WTC11 (cell line): ENCODE measurements around the gene ALG14. TPM values are rescaled to one million over a fixed set of nuclear protein-coding genes. Genes with fewer than 3 reads are reported as not detected.

Experiments used
- GABPB1 ChIP-seq: sonication (generic); formaldehyde crosslinking; IDR thresholded peaks from 2 replicates; pipeline ENCODE4 v1.8.1; 2023; ENCODE audit warnings: mild to moderate bottlenecking, missing genetic modification reagents
- GRHL2 ChIP-seq: fragments of 250-450 bp; sonication (Bioruptor Pico); IDR thresholded peaks from 2 replicates; pipeline ENCODE4 v1.8.0; 2022; ENCODE audit warnings: mild to moderate bottlenecking, moderate library complexity; ENCODE audit not compliant: insufficient replicate concordance, severe bottlenecking
- JUN ChIP-seq: sonication (generic); formaldehyde crosslinking; IDR thresholded peaks from 2 replicates; pipeline ENCODE4 v1.8.0; 2023; ENCODE audit warnings: mild to moderate bottlenecking, missing genetic modification reagents
- MYBL2 ChIP-seq: sonication (generic); formaldehyde crosslinking; IDR thresholded peaks from 2 replicates; pipeline ENCODE4 v1.8.1; 2023; ENCODE audit warnings: mild to moderate bottlenecking, moderate library complexity, missing genetic modification reagents
- NR1H2 ChIP-seq: sonication (generic); formaldehyde crosslinking; IDR thresholded peaks from 2 replicates; pipeline ENCODE4 v1.9.0; 2021; ENCODE audit warnings: mild to moderate bottlenecking, moderate library complexity, missing genetic modification reagents
- SOX15 ChIP-seq: fragments of 250-450 bp; sonication (Bioruptor Pico); IDR thresholded peaks from 2 replicates; pipeline ENCODE4 v1.9.0; 2021; ENCODE audit warnings: mild to moderate bottlenecking
- SP1 ChIP-seq: sonication (generic); formaldehyde crosslinking; conservative IDR thresholded peaks from 2 replicates; pipeline ENCODE4 v1.8.1; 2022; ENCODE audit warnings: missing genetic modification reagents
- TEAD1 ChIP-seq: sonication (generic); formaldehyde crosslinking; IDR thresholded peaks from 2 replicates; pipeline ENCODE4 v1.8.0; 2022; ENCODE audit warnings: mild to moderate bottlenecking, missing genetic modification reagents
- TEAD4 ChIP-seq: sonication (generic); formaldehyde crosslinking; IDR thresholded peaks from 2 replicates; pipeline ENCODE4 v1.8.0; 2022; ENCODE audit warnings: mild to moderate bottlenecking, missing genetic modification reagents
- ZNF219 ChIP-seq: sonication (generic); formaldehyde crosslinking; IDR thresholded peaks from 2 replicates; pipeline ENCODE4 v1.8.0; 2023; ENCODE audit warnings: missing genetic modification reagents, mild to moderate bottlenecking, borderline replicate concordance
- ZNF232 ChIP-seq: sonication (generic); formaldehyde crosslinking; IDR thresholded peaks from 2 replicates; pipeline ENCODE4 v1.8.0; 2022; ENCODE audit warnings: mild to moderate bottlenecking, missing genetic modification reagents
- ZNF671 ChIP-seq: fragments of 250-450 bp; sonication (Bioruptor Pico); IDR thresholded peaks from 2 replicates; pipeline ENCODE4 v1.8.0; 2021; ENCODE audit warnings: mild to moderate bottlenecking
- total RNA-seq: library from RNA; stranded (reverse); gene quantifications from 3 replicates; pipeline ENCODE4 v1.2.3, GENCODE V29; 2021
- TF ChIP-seq, protein P1 (sequence below): sonication (generic); formaldehyde crosslinking; conservative IDR thresholded peaks from 2 replicates; pipeline ENCODE4 v1.8.1; 2023; ENCODE audit warnings: mild to moderate bottlenecking, low read depth, missing genetic modification reagents, moderate library complexity
- TF ChIP-seq, protein P2 (sequence below): fragments of 200-600 bp; IDR thresholded peaks from 2 replicates; pipeline ENCODE4 v1.8.0; 2022; ENCODE audit warnings: antibody characterized with exemption
- TF ChIP-seq, protein P3 (sequence below): sonication (generic); formaldehyde crosslinking; IDR thresholded peaks from 2 replicates; pipeline ENCODE4 v1.8.0; 2023; ENCODE audit warnings: missing genetic modification reagents
- TF ChIP-seq, protein P4 (sequence below): sonication (generic); formaldehyde crosslinking; IDR thresholded peaks from 2 replicates; pipeline ENCODE4 v1.8.0; 2022; ENCODE audit warnings: mild to moderate bottlenecking, missing genetic modification reagents
- TF ChIP-seq, protein P5 (sequence below): sonication (generic); formaldehyde crosslinking; IDR thresholded peaks from 2 replicates; pipeline ENCODE4 v1.8.1; 2022; ENCODE audit warnings: mild to moderate bottlenecking, moderate library complexity, missing genetic modification reagents
- TF ChIP-seq, protein P6 (sequence below): fragments of 250-450 bp; sonication (Bioruptor Pico); IDR thresholded peaks from 2 replicates; pipeline ENCODE4 v1.9.0; 2021; ENCODE audit warnings: mild to moderate bottlenecking
- TF ChIP-seq, protein P7 (sequence below): sonication (generic); formaldehyde crosslinking; conservative IDR thresholded peaks from 2 replicates; pipeline ENCODE4 v1.8.1; 2022; ENCODE audit warnings: mild to moderate bottlenecking, missing genetic modification reagents
- TF ChIP-seq, protein P8 (sequence below): fragments of 250-450 bp; sonication (Bioruptor Pico); IDR thresholded peaks from 2 replicates; pipeline ENCODE4 v1.9.0; 2021; ENCODE audit warnings: moderate library complexity, mild to moderate bottlenecking, inconsistent platforms, borderline replicate concordance
- TF ChIP-seq, protein P9 (sequence below): sonication (generic); formaldehyde crosslinking; IDR thresholded peaks from 2 replicates; pipeline ENCODE4 v1.8.0; 2022; ENCODE audit warnings: missing genetic modification reagents
- TF ChIP-seq, protein P10 (sequence below): sonication (generic); formaldehyde crosslinking; IDR thresholded peaks from 2 replicates; pipeline ENCODE4 v1.8.1; 2022; ENCODE audit warnings: low read depth, missing genetic modification reagents, borderline replicate concordance

ALG14 gene
- total RNA-seq, 1 experiment from 2014 or later, result 2.3 TPM

DNA sequence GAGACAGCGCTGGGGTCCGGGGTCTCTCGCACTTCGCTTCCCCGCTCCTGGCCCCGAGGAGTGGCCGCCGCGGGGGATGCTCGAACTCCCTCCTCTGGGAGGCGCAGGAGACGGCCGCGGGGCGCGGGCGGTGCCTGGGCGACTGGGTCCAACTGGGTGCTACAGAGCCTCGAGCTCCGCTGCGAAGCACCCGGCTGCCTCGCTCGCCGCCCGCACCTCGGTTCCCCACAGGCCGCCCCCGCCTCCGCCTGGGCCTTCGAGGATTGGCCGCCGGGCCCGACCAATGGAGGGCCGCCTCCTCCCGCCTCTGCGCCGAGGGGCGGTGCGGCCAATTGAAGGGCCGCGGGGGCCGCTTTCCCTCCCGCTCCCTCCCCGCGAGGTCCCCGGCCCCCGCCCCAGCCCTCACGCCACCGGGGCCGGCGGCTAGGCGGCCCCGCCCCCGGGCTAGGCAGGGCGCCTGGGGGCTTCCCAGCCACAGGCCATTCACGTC is 145.8 kb downstream of the ALG14 start, which contains the start of gene CNN3 (continued):
- TF ChIP-seq, protein P1, sequence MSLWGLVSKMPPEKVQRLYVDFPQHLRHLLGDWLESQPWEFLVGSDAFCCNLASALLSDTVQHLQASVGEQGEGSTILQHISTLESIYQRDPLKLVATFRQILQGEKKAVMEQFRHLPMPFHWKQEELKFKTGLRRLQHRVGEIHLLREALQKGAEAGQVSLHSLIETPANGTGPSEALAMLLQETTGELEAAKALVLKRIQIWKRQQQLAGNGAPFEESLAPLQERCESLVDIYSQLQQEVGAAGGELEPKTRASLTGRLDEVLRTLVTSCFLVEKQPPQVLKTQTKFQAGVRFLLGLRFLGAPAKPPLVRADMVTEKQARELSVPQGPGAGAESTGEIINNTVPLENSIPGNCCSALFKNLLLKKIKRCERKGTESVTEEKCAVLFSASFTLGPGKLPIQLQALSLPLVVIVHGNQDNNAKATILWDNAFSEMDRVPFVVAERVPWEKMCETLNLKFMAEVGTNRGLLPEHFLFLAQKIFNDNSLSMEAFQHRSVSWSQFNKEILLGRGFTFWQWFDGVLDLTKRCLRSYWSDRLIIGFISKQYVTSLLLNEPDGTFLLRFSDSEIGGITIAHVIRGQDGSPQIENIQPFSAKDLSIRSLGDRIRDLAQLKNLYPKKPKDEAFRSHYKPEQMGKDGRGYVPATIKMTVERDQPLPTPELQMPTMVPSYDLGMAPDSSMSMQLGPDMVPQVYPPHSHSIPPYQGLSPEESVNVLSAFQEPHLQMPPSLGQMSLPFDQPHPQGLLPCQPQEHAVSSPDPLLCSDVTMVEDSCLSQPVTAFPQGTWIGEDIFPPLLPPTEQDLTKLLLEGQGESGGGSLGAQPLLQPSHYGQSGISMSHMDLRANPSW (CRISPR knock-in tag), result no peak
- TF ChIP-seq, protein P2, sequence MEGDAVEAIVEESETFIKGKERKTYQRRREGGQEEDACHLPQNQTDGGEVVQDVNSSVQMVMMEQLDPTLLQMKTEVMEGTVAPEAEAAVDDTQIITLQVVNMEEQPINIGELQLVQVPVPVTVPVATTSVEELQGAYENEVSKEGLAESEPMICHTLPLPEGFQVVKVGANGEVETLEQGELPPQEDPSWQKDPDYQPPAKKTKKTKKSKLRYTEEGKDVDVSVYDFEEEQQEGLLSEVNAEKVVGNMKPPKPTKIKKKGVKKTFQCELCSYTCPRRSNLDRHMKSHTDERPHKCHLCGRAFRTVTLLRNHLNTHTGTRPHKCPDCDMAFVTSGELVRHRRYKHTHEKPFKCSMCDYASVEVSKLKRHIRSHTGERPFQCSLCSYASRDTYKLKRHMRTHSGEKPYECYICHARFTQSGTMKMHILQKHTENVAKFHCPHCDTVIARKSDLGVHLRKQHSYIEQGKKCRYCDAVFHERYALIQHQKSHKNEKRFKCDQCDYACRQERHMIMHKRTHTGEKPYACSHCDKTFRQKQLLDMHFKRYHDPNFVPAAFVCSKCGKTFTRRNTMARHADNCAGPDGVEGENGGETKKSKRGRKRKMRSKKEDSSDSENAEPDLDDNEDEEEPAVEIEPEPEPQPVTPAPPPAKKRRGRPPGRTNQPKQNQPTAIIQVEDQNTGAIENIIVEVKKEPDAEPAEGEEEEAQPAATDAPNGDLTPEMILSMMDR, result no peak
- TF ChIP-seq TEAD4 (CRISPR knock-in tag) (0 out of 2 replicates have a peak, but pooled peaks have one; percentile 47), NR1H2 (CRISPR knock-in tag) (no peak), ZNF219 (CRISPR knock-in tag) (no peak), ZNF232 (CRISPR knock-in tag) (peak; percentile 61; the same call in 1 of the 2 replicates), GABPB1 (CRISPR knock-in tag) (no peak; the same call in 1 of the 2 replicates), GRHL2 (CRISPR knock-in tag) (no peak), JUN (CRISPR knock-in tag) (peak; percentile 75), SP1 (CRISPR knock-in tag) (peak; percentile 67), MYBL2 (CRISPR knock-in tag) (0 out of 2 replicates have a peak, but pooled peaks have one; percentile 27), ZNF671 (CRISPR knock-in tag) (no peak), SOX15 (CRISPR knock-in tag) (no peak), TEAD1 (CRISPR knock-in tag) (peak; percentile 22)
- TF ChIP-seq, protein P3, sequence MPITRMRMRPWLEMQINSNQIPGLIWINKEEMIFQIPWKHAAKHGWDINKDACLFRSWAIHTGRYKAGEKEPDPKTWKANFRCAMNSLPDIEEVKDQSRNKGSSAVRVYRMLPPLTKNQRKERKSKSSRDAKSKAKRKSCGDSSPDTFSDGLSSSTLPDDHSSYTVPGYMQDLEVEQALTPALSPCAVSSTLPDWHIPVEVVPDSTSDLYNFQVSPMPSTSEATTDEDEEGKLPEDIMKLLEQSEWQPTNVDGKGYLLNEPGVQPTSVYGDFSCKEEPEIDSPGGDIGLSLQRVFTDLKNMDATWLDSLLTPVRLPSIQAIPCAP (CRISPR knock-in tag), result no peak; the same call in 1 of the 2 replicates
- TF ChIP-seq, protein P4, sequence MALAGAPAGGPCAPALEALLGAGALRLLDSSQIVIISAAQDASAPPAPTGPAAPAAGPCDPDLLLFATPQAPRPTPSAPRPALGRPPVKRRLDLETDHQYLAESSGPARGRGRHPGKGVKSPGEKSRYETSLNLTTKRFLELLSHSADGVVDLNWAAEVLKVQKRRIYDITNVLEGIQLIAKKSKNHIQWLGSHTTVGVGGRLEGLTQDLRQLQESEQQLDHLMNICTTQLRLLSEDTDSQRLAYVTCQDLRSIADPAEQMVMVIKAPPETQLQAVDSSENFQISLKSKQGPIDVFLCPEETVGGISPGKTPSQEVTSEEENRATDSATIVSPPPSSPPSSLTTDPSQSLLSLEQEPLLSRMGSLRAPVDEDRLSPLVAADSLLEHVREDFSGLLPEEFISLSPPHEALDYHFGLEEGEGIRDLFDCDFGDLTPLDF (CRISPR knock-in tag), result no peak
- TF ChIP-seq, protein P5, sequence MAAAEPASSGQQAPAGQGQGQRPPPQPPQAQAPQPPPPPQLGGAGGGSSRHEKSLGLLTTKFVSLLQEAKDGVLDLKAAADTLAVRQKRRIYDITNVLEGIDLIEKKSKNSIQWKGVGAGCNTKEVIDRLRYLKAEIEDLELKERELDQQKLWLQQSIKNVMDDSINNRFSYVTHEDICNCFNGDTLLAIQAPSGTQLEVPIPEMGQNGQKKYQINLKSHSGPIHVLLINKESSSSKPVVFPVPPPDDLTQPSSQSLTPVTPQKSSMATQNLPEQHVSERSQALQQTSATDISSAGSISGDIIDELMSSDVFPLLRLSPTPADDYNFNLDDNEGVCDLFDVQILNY, result peak; percentile 76; the same call in 1 of the 2 replicates
- TF ChIP-seq, protein P6, sequence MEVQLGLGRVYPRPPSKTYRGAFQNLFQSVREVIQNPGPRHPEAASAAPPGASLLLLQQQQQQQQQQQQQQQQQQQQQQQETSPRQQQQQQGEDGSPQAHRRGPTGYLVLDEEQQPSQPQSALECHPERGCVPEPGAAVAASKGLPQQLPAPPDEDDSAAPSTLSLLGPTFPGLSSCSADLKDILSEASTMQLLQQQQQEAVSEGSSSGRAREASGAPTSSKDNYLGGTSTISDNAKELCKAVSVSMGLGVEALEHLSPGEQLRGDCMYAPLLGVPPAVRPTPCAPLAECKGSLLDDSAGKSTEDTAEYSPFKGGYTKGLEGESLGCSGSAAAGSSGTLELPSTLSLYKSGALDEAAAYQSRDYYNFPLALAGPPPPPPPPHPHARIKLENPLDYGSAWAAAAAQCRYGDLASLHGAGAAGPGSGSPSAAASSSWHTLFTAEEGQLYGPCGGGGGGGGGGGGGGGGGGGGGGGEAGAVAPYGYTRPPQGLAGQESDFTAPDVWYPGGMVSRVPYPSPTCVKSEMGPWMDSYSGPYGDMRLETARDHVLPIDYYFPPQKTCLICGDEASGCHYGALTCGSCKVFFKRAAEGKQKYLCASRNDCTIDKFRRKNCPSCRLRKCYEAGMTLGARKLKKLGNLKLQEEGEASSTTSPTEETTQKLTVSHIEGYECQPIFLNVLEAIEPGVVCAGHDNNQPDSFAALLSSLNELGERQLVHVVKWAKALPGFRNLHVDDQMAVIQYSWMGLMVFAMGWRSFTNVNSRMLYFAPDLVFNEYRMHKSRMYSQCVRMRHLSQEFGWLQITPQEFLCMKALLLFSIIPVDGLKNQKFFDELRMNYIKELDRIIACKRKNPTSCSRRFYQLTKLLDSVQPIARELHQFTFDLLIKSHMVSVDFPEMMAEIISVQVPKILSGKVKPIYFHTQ (CRISPR knock-in tag), result no peak
- TF ChIP-seq, protein P7, sequence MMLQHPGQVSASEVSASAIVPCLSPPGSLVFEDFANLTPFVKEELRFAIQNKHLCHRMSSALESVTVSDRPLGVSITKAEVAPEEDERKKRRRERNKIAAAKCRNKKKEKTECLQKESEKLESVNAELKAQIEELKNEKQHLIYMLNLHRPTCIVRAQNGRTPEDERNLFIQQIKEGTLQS (CRISPR knock-in tag), result no peak
- TF ChIP-seq, protein P8, sequence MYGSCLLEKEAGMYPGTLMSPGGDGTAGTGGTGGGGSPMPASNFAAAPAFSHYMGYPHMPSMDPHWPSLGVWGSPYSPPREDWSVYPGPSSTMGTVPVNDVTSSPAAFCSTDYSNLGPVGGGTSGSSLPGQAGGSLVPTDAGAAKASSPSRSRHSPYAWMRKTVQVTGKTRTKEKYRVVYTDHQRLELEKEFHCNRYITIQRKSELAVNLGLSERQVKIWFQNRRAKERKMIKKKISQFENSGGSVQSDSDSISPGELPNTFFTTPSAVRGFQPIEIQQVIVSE (CRISPR knock-in tag), result no peak
- TF ChIP-seq, protein P9, sequence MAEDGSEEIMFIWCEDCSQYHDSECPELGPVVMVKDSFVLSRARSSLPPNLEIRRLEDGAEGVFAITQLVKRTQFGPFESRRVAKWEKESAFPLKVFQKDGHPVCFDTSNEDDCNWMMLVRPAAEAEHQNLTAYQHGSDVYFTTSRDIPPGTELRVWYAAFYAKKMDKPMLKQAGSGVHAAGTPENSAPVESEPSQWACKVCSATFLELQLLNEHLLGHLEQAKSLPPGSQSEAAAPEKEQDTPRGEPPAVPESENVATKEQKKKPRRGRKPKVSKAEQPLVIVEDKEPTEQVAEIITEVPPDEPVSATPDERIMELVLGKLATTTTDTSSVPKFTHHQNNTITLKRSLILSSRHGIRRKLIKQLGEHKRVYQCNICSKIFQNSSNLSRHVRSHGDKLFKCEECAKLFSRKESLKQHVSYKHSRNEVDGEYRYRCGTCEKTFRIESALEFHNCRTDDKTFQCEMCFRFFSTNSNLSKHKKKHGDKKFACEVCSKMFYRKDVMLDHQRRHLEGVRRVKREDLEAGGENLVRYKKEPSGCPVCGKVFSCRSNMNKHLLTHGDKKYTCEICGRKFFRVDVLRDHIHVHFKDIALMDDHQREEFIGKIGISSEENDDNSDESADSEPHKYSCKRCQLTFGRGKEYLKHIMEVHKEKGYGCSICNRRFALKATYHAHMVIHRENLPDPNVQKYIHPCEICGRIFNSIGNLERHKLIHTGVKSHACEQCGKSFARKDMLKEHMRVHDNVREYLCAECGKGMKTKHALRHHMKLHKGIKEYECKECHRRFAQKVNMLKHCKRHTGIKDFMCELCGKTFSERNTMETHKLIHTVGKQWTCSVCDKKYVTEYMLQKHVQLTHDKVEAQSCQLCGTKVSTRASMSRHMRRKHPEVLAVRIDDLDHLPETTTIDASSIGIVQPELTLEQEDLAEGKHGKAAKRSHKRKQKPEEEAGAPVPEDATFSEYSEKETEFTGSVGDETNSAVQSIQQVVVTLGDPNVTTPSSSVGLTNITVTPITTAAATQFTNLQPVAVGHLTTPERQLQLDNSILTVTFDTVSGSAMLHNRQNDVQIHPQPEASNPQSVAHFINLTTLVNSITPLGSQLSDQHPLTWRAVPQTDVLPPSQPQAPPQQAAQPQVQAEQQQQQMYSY (CRISPR knock-in tag), result no peak
- TF ChIP-seq, protein P10, sequence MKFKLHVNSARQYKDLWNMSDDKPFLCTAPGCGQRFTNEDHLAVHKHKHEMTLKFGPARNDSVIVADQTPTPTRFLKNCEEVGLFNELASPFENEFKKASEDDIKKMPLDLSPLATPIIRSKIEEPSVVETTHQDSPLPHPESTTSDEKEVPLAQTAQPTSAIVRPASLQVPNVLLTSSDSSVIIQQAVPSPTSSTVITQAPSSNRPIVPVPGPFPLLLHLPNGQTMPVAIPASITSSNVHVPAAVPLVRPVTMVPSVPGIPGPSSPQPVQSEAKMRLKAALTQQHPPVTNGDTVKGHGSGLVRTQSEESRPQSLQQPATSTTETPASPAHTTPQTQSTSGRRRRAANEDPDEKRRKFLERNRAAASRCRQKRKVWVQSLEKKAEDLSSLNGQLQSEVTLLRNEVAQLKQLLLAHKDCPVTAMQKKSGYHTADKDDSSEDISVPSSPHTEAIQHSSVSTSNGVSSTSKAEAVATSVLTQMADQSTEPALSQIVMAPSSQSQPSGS (CRISPR knock-in tag), result no peak
